Kidney (tissue), 14 donors: ENCODE measurements around the gene B4GALT6. TPM values are rescaled to one million over a fixed set of nuclear protein-coding genes. Genes with fewer than 3 reads are reported as not detected.

Experiments used
- DNase-seq, 5 donors: peaks; one replicate each; pipeline ENCODE4 v3.0.0-alpha.2; 2013 to 2020
- FAIRE-seq: peaks from 2 replicates; lab custom pipeline; 2012; peaks lifted over from hg19 to GRCh38; lab: Jason Lieb, UNC
- H3K27ac ChIP-seq, 2 donors: one replicate each; pipeline ENCODE4 v1.7.0; 2013; ENCODE audit warnings: low read depth in 2 of 2, low read length in 2 of 2, inconsistent platforms in 1 of 2
- H3K27me3 ChIP-seq: one replicate; pipeline ENCODE4 v1.7.1; 2013; ENCODE audit warnings: low read length, inconsistent platforms; ENCODE audit not compliant: control insufficient read depth, insufficient read depth
- H3K36me3 ChIP-seq, 3 donors: one replicate each; pipeline versions ENCODE4 v1.7.0 to v1.7.1; 2013; ENCODE audit warnings: low read length in 3 of 3, control low read depth in 1 of 3, inconsistent platforms in 1 of 3; ENCODE audit not compliant: insufficient read depth in 3 of 3, control insufficient read depth in 2 of 3
- H3K4me1 ChIP-seq, 3 donors: one replicate each; pipeline versions ENCODE4 v1.7.0 to v1.7.1; 2013; ENCODE audit warnings: low read length in 3 of 3, inconsistent platforms in 1 of 3, low read depth in 1 of 3; ENCODE audit not compliant: control insufficient read depth in 2 of 3, insufficient read depth in 2 of 3
- H3K4me3 ChIP-seq, 3 donors: one replicate each; pipeline versions ENCODE4 v1.7.0 to v1.8.1; 2013; ENCODE audit warnings: low read length in 3 of 3, control low read depth in 1 of 3, inconsistent platforms in 1 of 3
- H3K9ac ChIP-seq, 3 donors: one replicate each; pipeline versions ENCODE4 v1.7.0 to v1.7.1; 2013; ENCODE audit warnings: low read length in 3 of 3, control low read depth in 1 of 3, inconsistent platforms in 1 of 3
- H3K9me3 ChIP-seq, 3 donors: one replicate each; pipeline versions ENCODE4 v1.7.0 to v1.7.1; 2013; ENCODE audit warnings: low read length in 3 of 3, control low read depth in 1 of 3, inconsistent platforms in 1 of 3; ENCODE audit not compliant: control insufficient read depth in 2 of 3, insufficient read depth in 1 of 3
- CTCF ChIP-seq: IDR thresholded peaks from 3 replicates; pipeline ENCODE4 v1.5.1; 2012; ENCODE audit warnings: mild to moderate bottlenecking, moderate library complexity, borderline replicate concordance; ENCODE audit not compliant: insufficient read depth; ENCODE audit errors: extremely low read depth
- intact Hi-C: fragments of 100-400 bp; cut with DNase I; formaldehyde crosslinking; loops from one replicate; pipeline ENCODE4 v1.11.1; 2022
- polyA plus RNA-seq: library from polyadenylated mRNA; stranded (reverse); fragments of 350-450 nt; fragmentation: Illumina TruSeq; extraction: RNeasy Lipid Tissue Mini Kit (QIAGEN cat#74804); gene quantifications from one replicate; pipeline ENCODE4 v1.2.3, GENCODE V29; 2014; ENCODE audit warnings: low read depth, low replicate concordance; ENCODE audit not compliant: insufficient read depth
- total RNA-seq: library from RNA; stranded (reverse); fragmentation: NEBNext Ultra II Directional; extraction: Animal tissue kit (Norgen Biotek cat#: 25700); gene quantifications from one replicate; pipeline ENCODE4 v1.2.1, GENCODE V29; 2021
- donor health status: control.
- donor health status: control.
- donor health status: control.
- donor health status: control.
- donor health status: control.
- donor health status: DM: yes; HTN: yes; CAD: no.
- donor health status: Normal renal cell carcinoma (clear cell type).

B4GALT6 gene
- total and polyA plus RNA-seq, 2 donors from 2014 or later, result 2.1 to 4.2 TPM

- no peaks in the 10 kb centered on the region for H3K36me3 ChIP-seq
- H3K27ac ChIP-seq, result no peak overlapping the region
- H3K27me3 ChIP-seq, result no peaks in the 10 kb centered on the region
- intact Hi-C loops, result no loop called here
- FAIRE-seq, result no peak
- H3K9ac ChIP-seq, result no peak overlapping the region
- H3K9me3 ChIP-seq, result no peaks in the 10 kb centered on the region
- no peaks in the 10 kb centered on the region for H3K4me1 ChIP-seq
- DNase-seq, result no peak
- no peak for TF ChIP-seq CTCF
- H3K4me3 ChIP-seq, result no peak overlapping the region
Observed at GRCh38 chr18:31612124-31612523, 72.3 kb downstream of the B4GALT6 start.

GRCh38 chr18:31611511-31611910 lies 72.9 kb downstream of the B4GALT6 start:
- Histone ChIP-seq H3K4me1 (no peaks in the 10 kb centered on the region), H3K4me3 (no peak overlapping the region), H3K27me3 (no peaks in the 10 kb centered on the region), H3K27ac (no peak overlapping the region), H3K9ac (no peak overlapping the region), H3K9me3 (no peaks in the 10 kb centered on the region), H3K36me3 (no peaks in the 10 kb centered on the region)
- FAIRE-seq (no peak), DNase-seq (no peak)
- TF ChIP-seq CTCF, result no peak
- intact Hi-C loops, result no loop called here

- no peaks in the 10 kb centered on the region for H3K4me1 ChIP-seq
- peak in 4 of 5 donors; percentile 46 to 70 (median 60) for DNase-seq
- no peak overlapping the region for H3K4me3 ChIP-seq
- no peak overlapping the region for H3K27ac ChIP-seq
- FAIRE-seq, result no peak
- TF ChIP-seq CTCF, result no peak
- H3K27me3 ChIP-seq, result no peaks in the 10 kb centered on the region
- H3K9me3 ChIP-seq, result no peaks in the 10 kb centered on the region
- no peaks in the 10 kb centered on the region for H3K36me3 ChIP-seq
- H3K9ac ChIP-seq, result no peak overlapping the region
- intact Hi-C loops, result no loop called here
Observed at GRCh38 chr18:31610286-31611205, 73.8 kb downstream of the B4GALT6 start.
